ENCODE results near the gene CNR2. TPM values are rescaled to one million over a fixed set of nuclear protein-coding genes. Genes with fewer than 3 reads are reported as not detected.

The CNR2 gene
- total RNA-seq: 10 to 100 TPM; 15.0 to 23.4 (median 18.2) TPM
- 10 to 100 TPM; 18.2 to 26.6 (median 22.3) TPM for polyA plus RNA-seq
- long read RNA-seq, donor 1, full-length matches to known transcripts: 5 of 10 reads
- long read RNA-seq, donor 1, partial matches to known transcripts: 0 of 10 reads
- long read RNA-seq, donor 1, other reads (novel, unspliced or antisense): 5 of 10 reads
- long read RNA-seq, donor 2, full-length matches to known transcripts: 3 of 3 reads
- long read RNA-seq, donor 2, partial matches to known transcripts: 0 of 3 reads
- long read RNA-seq, donor 2, other reads (novel, unspliced or antisense): 0 of 3 reads

DNA sequence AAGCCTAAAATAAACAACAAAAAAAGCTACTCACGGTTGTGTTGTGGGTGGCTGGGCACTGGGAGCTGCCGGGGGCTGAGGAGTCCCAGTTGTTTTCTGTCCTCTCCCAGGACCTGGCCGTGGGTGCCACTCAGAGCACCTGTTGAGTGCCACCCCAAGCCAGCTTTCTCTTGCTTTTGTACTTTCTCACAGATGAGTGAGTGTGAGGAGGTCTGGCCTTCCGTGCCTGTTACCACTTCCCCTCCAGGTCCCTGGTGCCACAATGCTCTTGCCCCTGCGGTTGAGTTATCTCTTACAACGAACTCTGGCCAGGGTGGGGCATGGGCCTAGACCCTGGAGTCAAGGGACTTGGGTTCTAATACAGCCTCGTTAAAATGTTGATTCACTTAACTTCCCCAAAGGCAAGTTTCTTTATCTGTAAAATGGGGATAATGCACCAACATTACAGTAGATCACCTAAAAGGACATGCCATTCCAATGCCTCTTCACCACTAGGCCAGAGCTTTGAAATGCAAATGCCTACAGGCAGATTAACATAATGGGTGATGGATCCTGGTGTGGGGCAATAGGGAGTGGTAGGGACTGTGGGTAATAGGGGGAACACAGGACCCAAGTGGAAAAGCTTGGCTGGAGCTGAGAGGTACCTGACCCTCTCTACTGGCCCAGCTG, at the start of gene CNR2:
TSS of gene CNR2 (minus strand) at position 151 of the 669 bp plus-strand sequence. CDS start 37,745 bp downstream, outside the sequence.
- H3K9me3 ChIP-seq: no peaks in the 10 kb centered on the region
- WGBS, 5 donors: 24 to 41% (median 27%) methylated on average over 7 of the region's 7 CpGs

DNA sequence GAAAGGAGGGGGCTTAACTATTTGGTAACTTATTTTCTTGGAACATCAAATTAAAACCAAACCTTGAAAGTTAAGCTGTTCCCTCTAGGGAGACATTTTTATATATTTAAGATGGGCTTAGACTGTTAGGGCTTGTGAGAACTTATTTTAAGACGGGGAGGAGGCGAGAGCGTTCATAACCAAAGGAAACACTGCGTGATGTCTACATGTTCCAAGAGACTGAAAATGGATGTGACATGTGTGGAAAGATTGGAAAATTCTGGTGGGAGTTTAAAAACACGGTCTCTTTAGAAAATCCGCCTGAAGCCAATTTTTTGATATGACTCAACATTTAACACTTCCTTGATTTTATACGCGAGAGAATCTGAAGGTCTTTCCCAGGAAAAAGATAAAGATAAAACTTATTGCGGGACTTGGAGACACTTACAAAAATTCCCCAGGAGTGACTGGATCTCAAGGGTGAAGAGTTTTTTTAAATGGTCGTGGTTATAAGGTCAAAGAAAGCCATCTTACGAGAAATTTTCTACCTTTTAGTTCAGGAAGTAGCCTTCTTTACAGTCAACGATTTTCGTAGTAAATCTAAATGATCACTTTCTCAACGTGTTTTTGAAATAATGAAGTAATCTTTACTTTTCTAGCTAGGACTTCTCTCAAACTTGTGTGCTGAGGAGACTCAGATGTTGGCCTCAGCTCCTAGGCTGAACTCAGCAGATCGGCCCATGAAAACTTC, 47.3 kb upstream of the CNR2 start:
- Histone ChIP-seq H3K4me1 (peaks cover 17 to 85% (median 57%) of the 10 kb centered on the region in 6 donors), H3K36me3 (peaks cover 0 to 40% (median 13%) of the 10 kb centered on the region in 6 donors), H3K4me3 (peak overlapping the region; percentile 57 to 80 (median 68)), H3K27ac (peak overlapping the region; percentile 97 to 100 (median 99)), H3K9me3 (no peaks in the 10 kb centered on the region), H3K27me3 (replicated peaks in 1 of 7) (no peaks in the 10 kb centered on the region)
- intact Hi-C loops (cut with DNase I; ENCODE audit: low total_unique reads): no loop called here
- TF ChIP-seq, protein P1, sequence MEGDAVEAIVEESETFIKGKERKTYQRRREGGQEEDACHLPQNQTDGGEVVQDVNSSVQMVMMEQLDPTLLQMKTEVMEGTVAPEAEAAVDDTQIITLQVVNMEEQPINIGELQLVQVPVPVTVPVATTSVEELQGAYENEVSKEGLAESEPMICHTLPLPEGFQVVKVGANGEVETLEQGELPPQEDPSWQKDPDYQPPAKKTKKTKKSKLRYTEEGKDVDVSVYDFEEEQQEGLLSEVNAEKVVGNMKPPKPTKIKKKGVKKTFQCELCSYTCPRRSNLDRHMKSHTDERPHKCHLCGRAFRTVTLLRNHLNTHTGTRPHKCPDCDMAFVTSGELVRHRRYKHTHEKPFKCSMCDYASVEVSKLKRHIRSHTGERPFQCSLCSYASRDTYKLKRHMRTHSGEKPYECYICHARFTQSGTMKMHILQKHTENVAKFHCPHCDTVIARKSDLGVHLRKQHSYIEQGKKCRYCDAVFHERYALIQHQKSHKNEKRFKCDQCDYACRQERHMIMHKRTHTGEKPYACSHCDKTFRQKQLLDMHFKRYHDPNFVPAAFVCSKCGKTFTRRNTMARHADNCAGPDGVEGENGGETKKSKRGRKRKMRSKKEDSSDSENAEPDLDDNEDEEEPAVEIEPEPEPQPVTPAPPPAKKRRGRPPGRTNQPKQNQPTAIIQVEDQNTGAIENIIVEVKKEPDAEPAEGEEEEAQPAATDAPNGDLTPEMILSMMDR (IDR thresholded peaks at IDR 0.05 in 8 of 11, conservative IDR thresholded peaks at IDR 0.05 in 3 of 11): no peak
- TF ChIP-seq POLR2AphosphoS5 (IDR thresholded peaks at IDR 0.05): no peak
- no peak for TF ChIP-seq POLR2A (IDR thresholded peaks at IDR 0.05)
- WGBS, 5 donors: 0 to 1% (median 0%) methylated on average over 15 of the region's 15 CpGs
- DNase-seq: no peak

More for the DNA sequence above, at the start of gene CNR2:
- Histone ChIP-seq H3K27ac (peak within 1 kb of the TSS; percentile 66 to 90 (median 78)), H3K27me3 (replicated peaks in 1 of 7) (no peaks in the 10 kb centered on the region), H3K4me1 (peaks cover 23 to 88% (median 59%) of the 10 kb centered on the region in 6 donors), H3K36me3 (no peaks in the 10 kb centered on the region), H3K4me3 (peak within 1 kb of the TSS; percentile 31 to 74 (median 44))
- intact Hi-C loops (cut with DNase I; ENCODE audit: low total_unique reads): no loop called here
- DNase-seq: peak; percentile 89
- TF ChIP-seq, protein P1 (IDR thresholded peaks at IDR 0.05 in 8 of 11, conservative IDR thresholded peaks at IDR 0.05 in 3 of 11): no peak
- TF ChIP-seq POLR2AphosphoS5 (IDR thresholded peaks at IDR 0.05) (peak; percentile 55 to 96 (median 88)), POLR2A (IDR thresholded peaks at IDR 0.05) (peak in 2 of 3 donors; percentile 89 to 90)

DNA sequence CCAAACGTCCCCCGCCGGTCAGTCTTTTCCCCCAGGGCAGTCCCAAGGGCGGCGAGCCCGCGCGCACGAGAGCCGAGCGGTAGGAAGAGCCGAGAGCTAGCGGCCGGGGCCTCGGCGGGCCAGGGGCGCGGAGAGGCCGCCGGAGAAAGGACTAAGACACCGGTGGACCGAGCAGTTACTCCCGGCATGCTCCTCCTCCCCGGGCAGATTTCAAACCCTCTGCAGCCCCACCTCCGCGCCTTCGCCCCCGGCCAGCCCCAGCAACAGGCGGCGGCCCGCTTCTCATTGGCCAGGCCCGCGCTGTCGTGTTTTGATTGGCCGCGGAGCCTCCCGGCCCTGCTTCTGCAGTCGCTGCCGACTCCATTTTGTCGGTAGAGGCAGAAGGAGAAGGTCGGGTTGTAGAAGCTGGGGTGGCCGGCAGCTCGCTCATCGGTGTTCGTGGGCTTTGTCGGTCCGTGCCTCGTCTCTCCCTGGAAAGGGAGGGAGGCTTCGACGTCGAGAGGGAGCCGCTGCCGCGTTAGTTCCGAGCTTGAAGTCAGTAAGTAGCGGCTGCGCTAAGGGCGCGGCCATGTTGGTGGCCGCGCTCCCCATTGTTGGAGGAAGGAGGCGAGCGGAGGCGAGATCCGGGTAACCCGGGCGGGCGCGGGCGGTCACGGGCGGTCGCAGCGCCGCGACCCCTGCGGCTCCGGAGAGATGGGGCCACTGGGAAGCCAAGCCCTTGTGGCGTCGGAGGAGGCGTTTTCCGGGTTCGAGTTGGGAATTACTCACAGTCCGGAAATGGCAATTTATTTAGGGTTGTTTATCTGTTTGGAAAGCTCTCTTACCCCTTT, 46.5 kb upstream of the CNR2 start, which contains the start of gene PNRC2:
TSS of gene PNRC2 (plus strand) at position 368 of the 830 bp plus-strand sequence. CDS start 1,630 bp downstream, outside the sequence.
- H3K27me3 ChIP-seq (replicated peaks in 1 of 7): no peaks in the 10 kb centered on the region
- 0 to 1% (median 0%) methylated on average over 30 to 84 of the region's 84 CpGs for WGBS, 5 donors
- peak in 2 of 3 donors; percentile 77 to 80 for TF ChIP-seq POLR2A (IDR thresholded peaks at IDR 0.05)
- peak; percentile 97 to 99 (median 98) for TF ChIP-seq POLR2AphosphoS5 (IDR thresholded peaks at IDR 0.05)
- TF ChIP-seq, protein P1 (IDR thresholded peaks at IDR 0.05 in 8 of 11, conservative IDR thresholded peaks at IDR 0.05 in 3 of 11): peak in 4 of 11 experiments; percentile 16 to 43 (median 32)
- peak within 1 kb of the TSS; percentile 97 to 100 (median 99) for H3K27ac ChIP-seq
- peaks cover 16 to 85% (median 56%) of the 10 kb centered on the region in 6 donors for H3K4me1 ChIP-seq
- peak within 1 kb of the TSS; percentile 57 to 80 (median 68) for H3K4me3 ChIP-seq
- peaks cover 0 to 32% (median 13%) of the 10 kb centered on the region in 6 donors for H3K36me3 ChIP-seq
- H3K9me3 ChIP-seq: no peaks in the 10 kb centered on the region
- intact Hi-C loops (cut with DNase I; ENCODE audit: low total_unique reads): no loop called here
- peak; percentile 98 for DNase-seq
